Measurements from ENCODE around the gene TEKTIP1.

Gene TEKTIP1

GRCh38 chr19:3494559-3494958 is 44.4 kb upstream of the TEKTIP1 start:
- CTCF ChIA-PET, result interaction anchor here (1.2 kb wide), 1 partner anchor 9 kb away, joined by 7 read pairs; no protein-coding TSS in a partner anchor
- TF ChIP-seq LEF1 (IDR thresholded peaks at IDR 0.05; ENCODE audit: borderline replicate concordance), result no peak
- no peak for TF ChIP-seq ELF4 (IDR thresholded peaks at IDR 0.05)
- TF ChIP-seq SP1 (IDR thresholded peaks at IDR 0.05), result no peak
- no peak for TF ChIP-seq FOXA1 (IDR thresholded peaks at IDR 0.05)
- TF ChIP-seq SUZ12 (IDR thresholded peaks at IDR 0.05), result no peak
- no peak for TF ChIP-seq FOXK2 (IDR thresholded peaks at IDR 0.05)
- TF ChIP-seq NFRKB (IDR thresholded peaks at IDR 0.05), result no peak
- no peak for TF ChIP-seq PKNOX1 (IDR thresholded peaks at IDR 0.05)
- TF ChIP-seq ZNF384 (IDR thresholded peaks at IDR 0.05), result no peak
- no peak for TF ChIP-seq HDGF (IDR thresholded peaks at IDR 0.05; ENCODE audit: borderline replicate concordance)
- no peak for TF ChIP-seq L3MBTL2 (conservative IDR thresholded peaks at IDR 0.05)
- no peak for TF ChIP-seq FOXM1 (IDR thresholded peaks at IDR 0.05; ENCODE audit: borderline replicate concordance)
- TF ChIP-seq BHLHE40 (IDR thresholded peaks at IDR 0.05; ENCODE audit: borderline replicate concordance), result no peak
- no peak for TF ChIP-seq TARDBP (IDR thresholded peaks at IDR 0.05)
- no peak for DNase-seq (ENCODE audit: extremely low spot score)
- POLR2A ChIA-PET, result no interaction called here

- no peak for TF ChIP-seq HDGF (IDR thresholded peaks at IDR 0.05; ENCODE audit: borderline replicate concordance)
- no peak for TF ChIP-seq PKNOX1 (IDR thresholded peaks at IDR 0.05)
- ChIA-PET POLR2A (no interaction called here), CTCF (no interaction called here)
- no peak for DNase-seq (ENCODE audit: extremely low spot score)
Observed at GRCh38 chr19:3496392-3497273, 42.3 kb upstream of the TEKTIP1 start.

- ChIA-PET CTCF (interaction anchor here (1.1 kb wide), 1 partner anchor 12 kb away, joined by 4 read pairs; no protein-coding TSS in a partner anchor), POLR2A (no interaction called here)
- DNase-seq (ENCODE audit: extremely low spot score), result no peak
- TF ChIP-seq CTBP1 (IDR thresholded peaks at IDR 0.05; ENCODE audit: borderline replicate concordance) (no peak), LEF1 (IDR thresholded peaks at IDR 0.05; ENCODE audit: borderline replicate concordance) (no peak), ARNT (IDR thresholded peaks at IDR 0.05) (no peak), ZNF384 (IDR thresholded peaks at IDR 0.05) (no peak), FOXK2 (IDR thresholded peaks at IDR 0.05) (no peak), BHLHE40 (IDR thresholded peaks at IDR 0.05; ENCODE audit: borderline replicate concordance) (no peak), FOXM1 (IDR thresholded peaks at IDR 0.05; ENCODE audit: borderline replicate concordance) (no peak), NFRKB (IDR thresholded peaks at IDR 0.05) (no peak), TARDBP (IDR thresholded peaks at IDR 0.05) (no peak), L3MBTL2 (conservative IDR thresholded peaks at IDR 0.05) (no peak), PKNOX1 (IDR thresholded peaks at IDR 0.05) (no peak), HDGF (IDR thresholded peaks at IDR 0.05; ENCODE audit: borderline replicate concordance) (no peak), ELF4 (IDR thresholded peaks at IDR 0.05) (no peak), FOXA1 (IDR thresholded peaks at IDR 0.05) (no peak)
Observed at GRCh38 chr19:3497757-3498520, 41.0 kb upstream of the TEKTIP1 start.

- no peak for DNase-seq (ENCODE audit: extremely low spot score)
- TF ChIP-seq HDGF (IDR thresholded peaks at IDR 0.05; ENCODE audit: borderline replicate concordance) (no peak), FOXK2 (IDR thresholded peaks at IDR 0.05) (no peak), SP1 (IDR thresholded peaks at IDR 0.05) (no peak), BHLHE40 (IDR thresholded peaks at IDR 0.05; ENCODE audit: borderline replicate concordance) (no peak), PKNOX1 (IDR thresholded peaks at IDR 0.05) (no peak), L3MBTL2 (conservative IDR thresholded peaks at IDR 0.05) (no peak), NFRKB (IDR thresholded peaks at IDR 0.05) (no peak), ARNT (IDR thresholded peaks at IDR 0.05) (no peak), ZNF384 (IDR thresholded peaks at IDR 0.05) (no peak), ELF4 (IDR thresholded peaks at IDR 0.05) (no peak), FOXA1 (IDR thresholded peaks at IDR 0.05) (no peak), SUZ12 (IDR thresholded peaks at IDR 0.05) (no peak), CTBP1 (IDR thresholded peaks at IDR 0.05; ENCODE audit: borderline replicate concordance) (no peak), TARDBP (IDR thresholded peaks at IDR 0.05) (no peak), LEF1 (IDR thresholded peaks at IDR 0.05; ENCODE audit: borderline replicate concordance) (no peak), FOXM1 (IDR thresholded peaks at IDR 0.05; ENCODE audit: borderline replicate concordance) (no peak)
- POLR2A ChIA-PET, result no interaction called here
- CTCF ChIA-PET, result no interaction called here
Observed at GRCh38 chr19:3499738-3500428, 39.1 kb upstream of the TEKTIP1 start.

Data from HEK293T (cell line).